ENCODE results near the gene KCNQ4.

Gene KCNQ4

GRCh38 chr1:40758004-40758403 is 25.6 kb upstream of the KCNQ4 start:
- Histone ChIP-seq H3K4me2 (ENCODE audit: low read length) (peak overlapping the region; percentile 38), H2AFZ (no peak overlapping the region), H3K36me3 (ENCODE audit: control insufficient read depth, insufficient read depth, low read length) (no peaks in the 10 kb centered on the region), H3K27me3 (ENCODE audit: control insufficient read depth, insufficient read depth, low read length) (no peaks in the 10 kb centered on the region), H3K9me3 (ENCODE audit: control insufficient read depth, low read length) (no peaks in the 10 kb centered on the region), H3K4me3 (ENCODE audit: low read depth, low read length) (no peak overlapping the region), H3K79me2 (peaks cover 3% of the 10 kb centered on the region), H3K4me1 (peaks cover 3% of the 10 kb centered on the region), H3K9ac (no peak overlapping the region), H3K27ac (no peak overlapping the region)
- TF ChIP-seq CTCF (IDR thresholded peaks at IDR 0.05) = no peak

- no peak for TF ChIP-seq CTCF (IDR thresholded peaks at IDR 0.05)
- Histone ChIP-seq H3K4me1 (peaks cover 3% of the 10 kb centered on the region), H3K9ac (no peak overlapping the region), H3K27ac (no peak overlapping the region), H3K79me2 (peaks cover 3% of the 10 kb centered on the region), H3K4me2 (ENCODE audit: low read length) (peak overlapping the region; percentile 24), H3K27me3 (ENCODE audit: control insufficient read depth, insufficient read depth, low read length) (no peaks in the 10 kb centered on the region), H3K9me3 (ENCODE audit: control insufficient read depth, low read length) (no peaks in the 10 kb centered on the region), H3K4me3 (ENCODE audit: low read depth, low read length) (no peak overlapping the region), H3K36me3 (ENCODE audit: control insufficient read depth, insufficient read depth, low read length) (no peaks in the 10 kb centered on the region), H2AFZ (no peak overlapping the region)
These were observed 24.8 kb upstream of the KCNQ4 start for GRCh38 chr1:40758578-40759343.

GRCh38 chr1:40760984-40761383 is 22.6 kb upstream of the KCNQ4 start:
- no peak for TF ChIP-seq CTCF (IDR thresholded peaks at IDR 0.05)
- H3K27ac ChIP-seq = no peak overlapping the region
- no peak overlapping the region for H3K4me3 ChIP-seq (ENCODE audit: low read depth, low read length)
- no peak overlapping the region for H3K9ac ChIP-seq
- H3K4me2 ChIP-seq (ENCODE audit: low read length) = no peak overlapping the region
- H3K79me2 ChIP-seq = no peaks in the 10 kb centered on the region
- H3K4me1 ChIP-seq = peaks cover 6% of the 10 kb centered on the region
- no peaks in the 10 kb centered on the region for H3K36me3 ChIP-seq (ENCODE audit: control insufficient read depth, insufficient read depth, low read length)
- no peak overlapping the region for H2AFZ ChIP-seq
- no peaks in the 10 kb centered on the region for H3K27me3 ChIP-seq (ENCODE audit: control insufficient read depth, insufficient read depth, low read length)
- H3K9me3 ChIP-seq (ENCODE audit: control insufficient read depth, low read length) = no peaks in the 10 kb centered on the region

- Histone ChIP-seq H2AFZ (no peak overlapping the region), H3K9ac (no peak overlapping the region), H3K36me3 (ENCODE audit: control insufficient read depth, insufficient read depth, low read length) (no peaks in the 10 kb centered on the region), H3K4me1 (peaks cover 6% of the 10 kb centered on the region), H3K27me3 (ENCODE audit: control insufficient read depth, insufficient read depth, low read length) (no peaks in the 10 kb centered on the region), H3K9me3 (ENCODE audit: control insufficient read depth, low read length) (no peaks in the 10 kb centered on the region), H3K27ac (no peak overlapping the region), H3K4me2 (ENCODE audit: low read length) (no peak overlapping the region), H3K4me3 (ENCODE audit: low read depth, low read length) (no peak overlapping the region), H3K79me2 (no peaks in the 10 kb centered on the region)
- TF ChIP-seq CTCF (IDR thresholded peaks at IDR 0.05) = no peak
These were observed 21.3 kb upstream of the KCNQ4 start for GRCh38 chr1:40762144-40762923.

All from parathyroid adenoma (tissue), 2 donors.